ENCODE results near the gene ZFP36L2. TPM values are rescaled to one million over a fixed set of nuclear protein-coding genes. Genes with fewer than 3 reads are reported as not detected.

Gene ZFP36L2
- polyA plus RNA-seq, 2 of the 4 experiments (the other 2 are of a cell fraction): 10.5 to 17.3 TPM

DNA sequence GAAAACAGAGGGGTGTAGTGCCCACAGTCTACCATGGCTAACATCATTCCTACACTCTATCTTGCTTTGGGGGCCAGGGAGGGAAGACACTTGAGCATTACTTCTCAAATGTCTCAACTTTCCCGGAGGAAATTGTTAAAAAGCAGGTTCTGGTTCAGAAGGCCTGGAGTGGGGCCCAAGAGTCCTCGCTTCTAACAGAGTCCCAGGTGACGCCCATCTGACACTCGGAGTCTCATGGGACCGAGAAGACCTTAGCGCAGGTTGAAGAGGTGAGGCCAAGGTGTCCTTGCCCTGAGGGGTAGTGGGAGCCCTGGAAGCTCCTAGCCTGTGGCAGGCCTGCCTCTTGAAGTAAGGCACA is 40.1 kb downstream of the ZFP36L2 start:
- ChIA-PET POLR2A (no interaction called here), CTCF (interaction anchor here (1.0 to 1.4 kb wide), 3 partner anchors 13 to 54 kb away, joined by 3 read pairs; no protein-coding TSS in a partner anchor)
- Histone ChIP-seq H3K4me2 (no peak overlapping the region), H3K4me1 (peaks cover 21% of the 10 kb centered on the region), H3K4me3 (no peak overlapping the region), H3K27ac (peak overlapping the region in 1 of 2 experiments; percentile 60; a peak in 4 of 6 replicates), H3K9me3 (no peaks in the 10 kb centered on the region)
- no peak for DNase-seq (ENCODE audit: low read depth in 1 of 2, low spot score in 1 of 2)
- no peak for ATAC-seq
- no peak for TF ChIP-seq BCL3 (IDR thresholded peaks at IDR 0.05)
- no peak for TF ChIP-seq EP300 (IDR thresholded peaks at IDR 0.05)
- WGBS (ENCODE audit: missing lambda C conversion rate): 92% methylated on average over 6 of the region's 6 CpGs
- no peak for FAIRE-seq

GRCh38 chr2:43185146-43185545 is 41.3 kb downstream of the ZFP36L2 start:
- CTCF ChIA-PET: interaction anchor here (1.0 to 1.3 kb wide), 3 partner anchors 16 to 53 kb away, joined by 3 to 4 read pairs (median 3); no protein-coding TSS in a partner anchor
- ATAC-seq: no peak
- peak overlapping the region; percentile 23; the same call in 1 of the 3 replicates for H3K4me2 ChIP-seq
- TF ChIP-seq KDM1A (IDR thresholded peaks at IDR 0.05; ENCODE audit: low read depth): no peak
- no peak for TF ChIP-seq CBX8 (IDR thresholded peaks at IDR 0.05)
- no peak for TF ChIP-seq USF2 (IDR thresholded peaks at IDR 0.05)
- TF ChIP-seq, protein P1, sequence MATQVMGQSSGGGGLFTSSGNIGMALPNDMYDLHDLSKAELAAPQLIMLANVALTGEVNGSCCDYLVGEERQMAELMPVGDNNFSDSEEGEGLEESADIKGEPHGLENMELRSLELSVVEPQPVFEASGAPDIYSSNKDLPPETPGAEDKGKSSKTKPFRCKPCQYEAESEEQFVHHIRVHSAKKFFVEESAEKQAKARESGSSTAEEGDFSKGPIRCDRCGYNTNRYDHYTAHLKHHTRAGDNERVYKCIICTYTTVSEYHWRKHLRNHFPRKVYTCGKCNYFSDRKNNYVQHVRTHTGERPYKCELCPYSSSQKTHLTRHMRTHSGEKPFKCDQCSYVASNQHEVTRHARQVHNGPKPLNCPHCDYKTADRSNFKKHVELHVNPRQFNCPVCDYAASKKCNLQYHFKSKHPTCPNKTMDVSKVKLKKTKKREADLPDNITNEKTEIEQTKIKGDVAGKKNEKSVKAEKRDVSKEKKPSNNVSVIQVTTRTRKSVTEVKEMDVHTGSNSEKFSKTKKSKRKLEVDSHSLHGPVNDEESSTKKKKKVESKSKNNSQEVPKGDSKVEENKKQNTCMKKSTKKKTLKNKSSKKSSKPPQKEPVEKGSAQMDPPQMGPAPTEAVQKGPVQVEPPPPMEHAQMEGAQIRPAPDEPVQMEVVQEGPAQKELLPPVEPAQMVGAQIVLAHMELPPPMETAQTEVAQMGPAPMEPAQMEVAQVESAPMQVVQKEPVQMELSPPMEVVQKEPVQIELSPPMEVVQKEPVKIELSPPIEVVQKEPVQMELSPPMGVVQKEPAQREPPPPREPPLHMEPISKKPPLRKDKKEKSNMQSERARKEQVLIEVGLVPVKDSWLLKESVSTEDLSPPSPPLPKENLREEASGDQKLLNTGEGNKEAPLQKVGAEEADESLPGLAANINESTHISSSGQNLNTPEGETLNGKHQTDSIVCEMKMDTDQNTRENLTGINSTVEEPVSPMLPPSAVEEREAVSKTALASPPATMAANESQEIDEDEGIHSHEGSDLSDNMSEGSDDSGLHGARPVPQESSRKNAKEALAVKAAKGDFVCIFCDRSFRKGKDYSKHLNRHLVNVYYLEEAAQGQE (IDR thresholded peaks at IDR 0.05): no peak
- TF ChIP-seq ESRRA (IDR thresholded peaks at IDR 0.05; ENCODE audit: borderline replicate concordance, low read length): no peak
- no peak for TF ChIP-seq RFX5 (IDR thresholded peaks at IDR 0.05)
- no peak for TF ChIP-seq EP300 (IDR thresholded peaks at IDR 0.05)
- TF ChIP-seq CHD4 (IDR thresholded peaks at IDR 0.05; ENCODE audit: borderline replicate concordance): no peak
- TF ChIP-seq CHD2 (IDR thresholded peaks at IDR 0.05; ENCODE audit: low read length, partially characterized antibody): no peak
- TF ChIP-seq TFCP2L1 (CRISPR knock-in tag; IDR thresholded peaks at IDR 0.05): no peak
- no peak for TF ChIP-seq PBX3 (IDR thresholded peaks at IDR 0.05)
- TF ChIP-seq RNF2 (IDR thresholded peaks at IDR 0.05; ENCODE audit: borderline replicate concordance, low read depth): no peak
- no peak for TF ChIP-seq ZC3H11A (IDR thresholded peaks at IDR 0.05)
- no peak for TF ChIP-seq SMC3 (IDR thresholded peaks at IDR 0.05)
- no peak overlapping the region for H3K4me3 ChIP-seq
- no peak for FAIRE-seq
- WGBS (ENCODE audit: missing lambda C conversion rate): 96% methylated on average over 4 of the region's 4 CpGs
- no peaks in the 10 kb centered on the region for H3K9me3 ChIP-seq
- peak overlapping the region in 1 of 2 experiments; percentile 66; a peak in 4 of 6 replicates for H3K27ac ChIP-seq
- POLR2A ChIA-PET: no interaction called here
- DNase-seq (ENCODE audit: low read depth in 1 of 2, low spot score in 1 of 2): no peak
- peaks cover 26% of the 10 kb centered on the region for H3K4me1 ChIP-seq

DNA sequence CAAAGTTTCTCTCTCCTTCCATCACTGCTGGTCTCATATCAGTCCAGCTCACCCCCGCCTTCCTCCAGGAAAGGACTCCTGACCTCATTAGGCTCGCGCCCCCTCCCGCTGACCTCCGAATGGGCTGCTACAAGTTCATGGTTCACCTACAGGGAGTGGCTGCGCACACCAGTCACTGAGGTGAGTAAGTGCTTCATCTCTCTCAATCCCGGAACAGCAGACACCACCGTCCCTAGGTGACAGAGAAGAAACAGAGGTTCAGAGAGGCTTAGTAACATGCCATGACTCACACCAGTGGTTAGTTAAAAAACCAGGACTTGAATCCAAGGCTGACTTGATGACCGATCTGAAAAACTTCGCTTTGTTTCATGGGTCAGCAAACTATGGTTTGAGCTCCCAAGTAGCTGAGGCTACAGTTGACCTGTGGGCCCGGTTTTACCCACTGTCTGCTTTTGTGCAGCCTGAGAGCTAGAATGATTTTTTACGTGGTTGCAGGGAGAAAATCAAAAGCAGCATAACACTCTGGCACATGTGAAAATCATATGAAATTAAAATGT is 42.0 kb downstream of the ZFP36L2 start:
- POLR2A ChIA-PET: no interaction called here
- ATAC-seq: peak; percentile 63 to 72; a peak in 4 of 6 replicates
- Histone ChIP-seq H3K27ac (peak overlapping the region; percentile 10 to 66; a peak in 5 of 6 replicates), H3K9me3 (no peaks in the 10 kb centered on the region), H3K4me2 (peak overlapping the region; percentile 23; the same call in 2 of the 3 replicates), H3K4me3 (no peak overlapping the region), H3K4me1 (peaks cover 33% of the 10 kb centered on the region)
- FAIRE-seq: no peak
- 55% methylated on average over 12 of the region's 12 CpGs for WGBS (ENCODE audit: missing lambda C conversion rate)
- DNase-seq (ENCODE audit: low read depth in 1 of 2, low spot score in 1 of 2): peak; percentile 43 to 81
- CTCF ChIA-PET: interaction anchor here (1.1 kb wide), 1 partner anchor 15 kb away, joined by 4 read pairs; no protein-coding TSS in a partner anchor
- 0 out of 2 replicates have a peak, but pooled peaks have one; percentile 11 for TF ChIP-seq FOSL2 (IDR thresholded peaks at IDR 0.05)
- TF ChIP-seq FOSL2 (CRISPR knock-in tag; IDR thresholded peaks at IDR 0.05): peak; percentile 76
- TF ChIP-seq, protein P1 (IDR thresholded peaks at IDR 0.05): no peak
- TF ChIP-seq USF2 (IDR thresholded peaks at IDR 0.05): no peak
- no peak for TF ChIP-seq SMC3 (IDR thresholded peaks at IDR 0.05)

Data from A549 (cell line).